GM18868 (cell line): ENCODE results near the gene SHC3.

Experiments used
- ATAC-seq: cut with Tn5 transposase; IDR thresholded peaks from one replicate; pipeline ENCODE4 v1.9.1; 2021; ENCODE audit warnings: mild to moderate bottlenecking, moderate library complexity; ENCODE audit not compliant: unreplicated experiment

SHC3 gene

GRCh38 chr9:88971131-88971960, 207.3 kb downstream of the SHC3 start:
- no peak for ATAC-seq

- ATAC-seq, result no peak
These were observed 208.8 kb downstream of the SHC3 start for GRCh38 chr9:88969646-88970373.

- ATAC-seq, result no peak
These were observed 209.8 kb downstream of the SHC3 start for GRCh38 chr9:88968799-88969198.

GRCh38 chr9:88966894-88967676, 211.5 kb downstream of the SHC3 start:
- no peak for ATAC-seq

- ATAC-seq, result no peak
These were observed 213.1 kb downstream of the SHC3 start for GRCh38 chr9:88965473-88965872.

GRCh38 chr9:88960632-88961031, 218.0 kb downstream of the SHC3 start:
- no peak for ATAC-seq

GRCh38 chr9:88959727-88960469, 218.7 kb downstream of the SHC3 start:
- ATAC-seq, result no peak

- no peak for ATAC-seq
These were observed 221.1 kb downstream of the SHC3 start for GRCh38 chr9:88957526-88957925.
